HG03064 (cell line): ENCODE data around the gene PHF21A.
"Not testable (repeated sequence)": the region's sequence is repeated elsewhere in the genome, so short reads cannot be mapped to it uniquely, and the experiment has no call there.

Experiments
- ATAC-seq: cut with Tn5 transposase; IDR thresholded peaks from one replicate; pipeline ENCODE4 v1.9.1; 2021; ENCODE audit warnings: low read depth; ENCODE audit not compliant: unreplicated experiment

PHF21A gene

GRCh38 chr11:46039990-46040389 lies 81.3 kb downstream of the PHF21A start:
- ATAC-seq = no peak

- ATAC-seq = no peak
Measured at GRCh38 chr11:46038529-46038928, 82.7 kb downstream of the PHF21A start.

- ATAC-seq = no peak
Measured at GRCh38 chr11:46036969-46037368, 84.3 kb downstream of the PHF21A start.

GRCh38 chr11:46036009-46036408 lies 85.2 kb downstream of the PHF21A start:
- no peak for ATAC-seq

- ATAC-seq = no peak
Measured at GRCh38 chr11:46034041-46034440, 87.2 kb downstream of the PHF21A start.

GRCh38 chr11:46026606-46027293 lies 94.5 kb downstream of the PHF21A start:
- no peak for ATAC-seq

GRCh38 chr11:46020084-46020599 lies 101.1 kb downstream of the PHF21A start:
- no peak for ATAC-seq

GRCh38 chr11:46018651-46019050 lies 102.6 kb downstream of the PHF21A start:
- no peak for ATAC-seq

GRCh38 chr11:46017341-46017740 lies 103.9 kb downstream of the PHF21A start:
- ATAC-seq = no peak

GRCh38 chr11:46015941-46016340 lies 105.3 kb downstream of the PHF21A start:
- ATAC-seq = no peak

- ATAC-seq = not testable (repeated sequence)
Measured at GRCh38 chr11:46014168-46014567, 107.1 kb downstream of the PHF21A start.

- no peak for ATAC-seq
Measured at GRCh38 chr11:46012185-46012584, 109.1 kb downstream of the PHF21A start.

GRCh38 chr11:46010100-46010499 lies 111.2 kb downstream of the PHF21A start:
- no peak for ATAC-seq

- ATAC-seq = no peak
Measured at GRCh38 chr11:46009647-46010046, 111.6 kb downstream of the PHF21A start.

GRCh38 chr11:46006418-46007070 lies 114.7 kb downstream of the PHF21A start:
- ATAC-seq = no peak

GRCh38 chr11:46003572-46003971 lies 117.7 kb downstream of the PHF21A start:
- no peak for ATAC-seq

GRCh38 chr11:46002189-46002588 lies 119.1 kb downstream of the PHF21A start:
- ATAC-seq = no peak

- ATAC-seq = no peak
Measured at GRCh38 chr11:46001448-46001914, 119.8 kb downstream of the PHF21A start.

- no peak for ATAC-seq
Measured at GRCh38 chr11:45997599-45997998, 123.7 kb downstream of the PHF21A start.

- ATAC-seq = no peak
Measured at GRCh38 chr11:45995342-45995734, 125.9 kb downstream of the PHF21A start.

GRCh38 chr11:45994371-45995341 lies 126.6 kb downstream of the PHF21A start:
- ATAC-seq = no peak
